ENCODE data around the gene NEURL1B.

The NEURL1B gene

DNA sequence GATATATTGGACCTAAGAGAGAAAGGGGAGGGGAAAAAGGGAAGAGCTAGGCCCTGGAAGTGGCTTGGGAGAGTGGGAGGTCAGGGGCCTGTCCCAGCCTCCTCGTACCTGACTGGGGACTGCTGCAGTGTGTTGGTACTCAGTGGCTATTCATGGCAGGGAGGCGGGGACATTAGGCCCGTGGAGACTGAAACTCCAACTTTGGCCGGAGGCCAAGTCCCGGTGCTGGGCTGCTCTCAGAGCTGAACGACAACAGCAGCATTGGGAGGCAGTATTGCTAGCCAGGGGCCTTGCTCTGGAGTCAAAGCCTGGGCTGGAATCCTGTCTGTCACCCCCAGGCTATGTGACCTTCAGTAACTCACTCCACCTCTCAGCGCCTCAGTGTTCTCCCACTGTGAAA lies 37.8 kb downstream of the NEURL1B start:
- no peak for DNase-seq (ENCODE audit: low read depth in 2 of 2)

DNA sequence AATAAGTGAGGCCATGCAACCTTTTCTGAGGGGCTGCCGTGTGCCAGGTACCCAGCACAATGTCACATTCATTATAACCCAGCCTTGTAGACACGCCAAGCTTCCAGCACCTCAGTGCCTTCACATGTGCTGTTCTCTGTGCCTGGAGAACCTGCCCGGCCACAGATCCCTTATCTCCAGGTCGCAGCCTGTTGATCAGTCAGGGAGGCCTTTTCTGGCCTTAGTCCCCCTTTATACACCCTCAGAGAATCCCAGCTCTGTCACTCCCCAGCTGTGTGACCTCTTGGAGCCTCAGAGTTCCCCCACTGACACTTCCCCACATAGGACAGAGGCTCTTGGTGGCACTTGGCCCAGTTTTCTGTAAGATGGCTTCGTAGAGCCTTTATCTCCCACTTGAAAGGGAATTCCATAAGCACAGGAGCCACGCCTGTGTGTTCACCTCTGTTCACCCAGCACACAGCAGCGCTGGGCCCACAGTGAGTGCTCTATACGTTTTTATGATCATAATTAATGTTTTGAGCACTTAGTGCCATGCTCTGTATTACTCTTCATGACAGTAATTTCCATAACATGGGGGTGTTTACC lies 38.7 kb downstream of the NEURL1B start:
- DNase-seq (ENCODE audit: low read depth in 2 of 2): no peak

DNA sequence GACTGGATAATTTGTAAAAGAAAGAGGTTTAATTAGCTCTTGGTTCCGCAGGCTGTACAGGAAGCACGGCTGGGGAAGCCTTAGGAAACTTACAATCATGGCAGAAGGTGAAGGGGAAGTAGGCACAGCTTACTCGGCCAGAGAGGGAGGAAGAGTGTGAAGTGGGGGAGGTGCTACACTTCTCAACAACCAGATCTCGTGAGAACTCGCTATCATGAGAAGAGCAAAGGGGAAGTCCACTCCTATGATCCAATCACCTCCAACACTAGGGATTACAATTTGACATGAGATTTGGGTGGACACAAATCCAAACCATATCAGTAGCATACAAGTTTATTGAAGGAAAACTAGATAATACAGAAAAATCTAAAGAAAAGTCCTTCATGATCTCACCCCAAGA lies 39.9 kb downstream of the NEURL1B start:
- no peak for DNase-seq (ENCODE audit: low read depth in 2 of 2)

DNA sequence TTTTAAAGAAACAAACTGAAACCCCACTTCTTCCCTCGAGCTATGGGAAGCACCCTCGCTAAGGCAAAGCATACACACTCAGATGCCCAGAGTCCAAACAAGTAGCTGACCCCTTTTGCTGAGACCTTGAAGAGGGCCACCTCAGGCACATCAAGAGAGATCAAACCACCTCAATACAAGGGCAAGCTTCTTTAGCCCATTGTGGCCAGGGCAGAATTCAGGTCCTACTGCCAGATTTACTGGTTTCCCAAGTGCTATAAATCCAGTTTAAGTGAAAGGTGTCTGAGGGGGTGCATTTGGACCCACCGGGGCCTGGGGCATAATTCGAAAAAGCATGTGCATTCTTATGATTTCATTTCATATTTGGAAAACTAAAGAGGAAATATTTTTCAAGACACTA lies 40.4 kb downstream of the NEURL1B start:
- no peak for DNase-seq (ENCODE audit: low read depth in 2 of 2)

DNA sequence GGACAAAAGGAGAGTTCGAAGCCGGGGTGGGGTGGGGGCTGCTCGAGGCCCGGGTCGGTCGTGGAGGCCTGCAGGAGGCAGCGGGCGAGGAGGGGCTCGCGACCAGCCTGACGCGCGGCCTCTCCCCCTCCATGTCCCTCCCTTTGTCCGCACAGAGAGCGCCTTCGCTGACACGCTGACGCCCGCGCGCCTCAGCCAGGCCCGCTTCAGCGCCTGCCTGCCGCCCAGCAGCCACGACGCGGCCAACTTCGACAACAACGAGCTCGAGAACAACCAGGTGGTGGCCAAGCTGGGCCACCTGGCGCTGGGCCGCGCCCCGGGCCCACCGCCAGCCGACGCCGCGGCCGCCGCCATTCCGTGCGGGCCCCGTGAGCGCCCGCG lies 42.2 kb downstream of the NEURL1B start:
- DNase-seq (ENCODE audit: low read depth in 2 of 2): no peak

DNA sequence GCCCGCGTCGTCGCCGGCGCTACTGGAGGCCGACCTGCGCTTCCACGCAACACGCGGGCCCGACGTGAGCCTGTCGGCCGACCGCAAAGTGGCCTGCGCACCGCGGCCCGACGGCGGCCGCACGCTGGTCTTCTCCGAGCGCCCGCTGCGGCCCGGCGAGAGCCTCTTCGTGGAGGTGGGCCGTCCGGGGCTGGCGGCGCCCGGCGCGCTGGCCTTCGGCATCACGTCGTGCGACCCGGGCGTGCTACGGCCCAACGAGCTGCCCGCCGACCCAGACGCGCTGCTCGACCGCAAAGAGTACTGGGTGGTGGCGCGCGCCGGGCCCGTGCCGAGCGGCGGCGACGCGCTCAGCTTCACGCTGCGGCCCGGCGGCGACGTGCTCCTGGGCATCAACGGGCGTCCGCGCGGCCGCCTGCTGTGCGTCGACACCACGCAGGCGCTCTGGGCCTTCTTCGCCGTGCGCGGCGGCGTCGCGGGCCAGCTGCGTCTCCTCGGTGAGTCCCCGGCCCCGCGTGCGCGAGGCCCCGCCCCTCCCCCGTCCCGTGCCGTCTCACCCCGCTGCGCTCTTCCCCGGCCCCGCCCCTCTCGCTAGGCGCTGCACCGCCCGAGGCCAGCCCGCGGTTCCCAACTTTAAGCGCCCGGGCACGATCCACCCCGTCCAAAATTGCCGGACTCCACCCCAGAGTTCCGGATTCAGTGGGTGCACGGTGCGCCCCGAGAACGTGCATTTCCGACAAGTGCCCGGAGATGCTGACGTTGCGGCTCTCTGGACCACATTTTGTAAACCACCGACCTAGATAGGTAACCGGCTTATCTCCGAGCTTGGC lies 42.8 kb downstream of the NEURL1B start:
- DNase-seq (ENCODE audit: low read depth in 2 of 2): peak; percentile 53 to 57

DNA sequence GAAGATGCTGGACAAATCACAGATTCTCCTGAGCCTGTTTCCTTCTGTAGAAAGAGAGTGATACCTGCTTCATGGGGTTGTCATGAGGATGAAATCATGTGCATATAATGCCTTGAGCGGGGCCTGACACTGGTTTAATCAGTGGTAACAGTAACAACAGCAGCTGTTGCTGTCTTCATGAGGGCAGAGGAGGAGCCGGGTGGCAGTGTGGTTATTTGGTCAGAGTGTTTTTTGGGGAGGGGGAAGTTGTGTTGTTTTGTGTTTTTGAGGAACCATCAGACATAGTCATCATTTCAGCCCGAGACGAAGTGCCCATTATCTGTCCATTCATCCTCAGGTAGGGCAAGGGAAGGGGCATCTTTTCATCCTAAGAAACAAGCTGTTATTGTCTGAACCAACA lies 44.0 kb downstream of the NEURL1B start:
- DNase-seq (ENCODE audit: low read depth in 2 of 2): no peak

DNA sequence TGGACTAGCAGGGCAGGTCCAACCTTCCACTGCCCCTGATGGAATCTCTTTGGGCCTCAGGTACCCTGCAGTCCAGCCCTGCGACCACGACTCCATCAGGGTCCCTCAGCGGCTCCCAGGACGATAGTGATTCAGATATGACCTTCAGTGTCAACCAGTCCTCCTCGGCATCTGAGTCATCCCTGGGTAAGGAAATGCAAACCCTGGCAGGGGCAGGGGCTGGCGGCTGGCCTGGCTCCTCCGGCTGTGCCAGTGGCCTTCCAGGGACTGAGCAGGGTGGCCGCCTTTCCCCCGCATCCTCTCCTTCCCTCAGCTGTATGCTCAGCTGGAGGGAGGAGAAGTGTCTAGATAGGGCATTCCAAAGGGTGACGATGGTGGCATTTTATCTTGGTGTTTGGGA lies 45.0 kb downstream of the NEURL1B start:
- DNase-seq (ENCODE audit: low read depth in 2 of 2): no peak

DNA sequence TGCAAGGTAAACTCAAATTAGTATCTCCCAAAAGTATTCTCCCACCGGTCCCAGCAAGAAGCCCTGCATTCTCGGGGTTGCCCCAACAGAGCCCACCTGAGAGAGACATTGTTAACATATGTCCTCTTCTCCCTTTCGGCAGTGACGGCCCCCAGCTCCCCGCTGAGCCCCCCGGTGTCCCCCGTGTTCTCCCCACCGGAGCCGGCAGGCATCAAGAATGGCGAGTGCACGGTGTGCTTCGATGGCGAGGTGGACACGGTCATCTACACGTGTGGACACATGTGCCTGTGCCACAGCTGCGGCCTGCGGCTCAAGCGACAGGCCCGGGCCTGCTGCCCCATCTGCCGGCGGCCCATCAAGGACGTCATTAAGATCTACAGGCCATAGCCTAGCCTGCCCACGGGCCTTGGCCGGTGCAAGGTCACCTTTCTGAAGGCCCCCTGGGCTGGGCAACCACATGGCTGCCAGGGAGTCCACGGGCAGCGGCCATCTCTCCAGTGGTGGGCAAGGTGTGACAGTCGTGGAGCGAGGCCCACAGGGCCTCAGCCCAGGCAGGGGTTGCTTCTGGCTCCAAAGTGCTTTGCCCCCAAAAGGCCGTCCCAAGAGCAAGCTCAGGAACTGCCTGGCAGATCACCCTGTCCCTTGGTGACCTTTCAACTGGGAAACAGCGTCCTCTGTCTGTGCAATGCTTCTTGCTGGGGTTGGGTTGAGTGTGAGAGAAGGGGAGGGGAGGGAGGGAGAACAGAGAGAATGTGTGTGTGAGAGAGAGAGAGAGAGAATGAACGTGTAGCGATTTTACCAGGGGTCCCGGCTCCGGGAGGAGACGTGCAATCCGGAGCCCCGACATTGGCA lies 45.7 kb downstream of the NEURL1B start:
- no peak for DNase-seq (ENCODE audit: low read depth in 2 of 2)

DNA sequence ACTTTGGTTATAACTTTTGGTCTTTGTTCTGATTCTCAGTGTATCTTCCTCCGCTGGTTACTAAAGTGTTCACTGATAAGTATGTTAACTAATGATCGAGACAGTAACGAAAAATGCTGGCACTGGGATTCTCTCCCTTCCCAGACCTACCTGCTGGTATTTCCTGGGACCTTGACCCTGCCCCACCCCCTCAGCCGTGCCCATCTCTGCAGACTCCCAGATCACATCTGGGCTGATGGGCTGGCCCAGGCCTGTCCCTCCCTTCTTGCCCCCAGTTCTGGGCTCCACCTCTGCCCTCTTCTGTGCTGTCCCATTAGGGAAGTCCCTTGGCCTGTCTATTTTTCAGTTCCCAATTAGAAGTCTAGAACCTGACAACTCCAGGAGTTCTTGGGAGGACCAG lies 46.9 kb downstream of the NEURL1B start:
- DNase-seq (ENCODE audit: low read depth in 2 of 2): no peak

DNA sequence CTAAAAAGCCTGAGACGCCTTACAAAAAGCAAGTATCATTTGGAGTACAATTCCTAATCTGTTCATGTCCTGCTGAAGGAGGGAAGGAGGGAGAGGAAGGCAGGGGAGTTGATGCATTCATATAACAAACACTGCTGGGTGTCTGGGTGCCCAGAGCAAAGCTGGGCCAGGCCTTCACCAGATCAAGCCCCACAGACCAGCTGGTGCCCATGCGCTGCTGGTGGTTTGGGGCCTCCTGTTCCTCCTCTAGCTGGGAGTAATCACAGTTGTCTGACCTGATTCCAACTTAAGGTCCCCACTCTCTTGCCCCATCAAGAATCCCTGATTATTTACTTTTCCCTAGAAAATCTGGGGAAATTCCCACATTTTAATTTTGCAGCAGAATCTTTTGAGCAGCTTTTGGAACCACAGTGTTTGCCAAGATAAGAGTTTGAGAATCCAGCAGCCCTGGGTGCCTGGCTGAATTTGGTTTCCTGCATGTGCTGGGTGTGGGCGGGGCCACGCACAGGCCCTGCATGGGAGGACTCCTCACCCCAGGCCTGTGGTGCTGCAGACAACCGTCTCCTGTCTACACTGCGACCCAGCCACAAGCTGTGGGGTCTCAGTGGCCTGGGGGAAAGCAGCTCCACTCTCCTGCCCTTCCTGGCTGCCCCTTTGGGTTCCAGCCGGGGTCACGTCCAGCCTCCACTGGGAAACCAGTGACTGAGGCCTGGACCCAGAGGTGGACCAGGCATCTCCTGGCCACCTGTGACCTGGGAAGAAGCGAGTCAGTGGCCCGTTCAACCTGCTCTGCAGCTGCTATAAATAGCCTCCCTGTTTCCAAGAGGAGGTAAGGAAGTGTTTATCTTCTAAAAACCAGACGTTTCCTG lies 47.5 kb downstream of the NEURL1B start:
- DNase-seq (ENCODE audit: low read depth in 2 of 2): peak; percentile 24 to 29

DNA sequence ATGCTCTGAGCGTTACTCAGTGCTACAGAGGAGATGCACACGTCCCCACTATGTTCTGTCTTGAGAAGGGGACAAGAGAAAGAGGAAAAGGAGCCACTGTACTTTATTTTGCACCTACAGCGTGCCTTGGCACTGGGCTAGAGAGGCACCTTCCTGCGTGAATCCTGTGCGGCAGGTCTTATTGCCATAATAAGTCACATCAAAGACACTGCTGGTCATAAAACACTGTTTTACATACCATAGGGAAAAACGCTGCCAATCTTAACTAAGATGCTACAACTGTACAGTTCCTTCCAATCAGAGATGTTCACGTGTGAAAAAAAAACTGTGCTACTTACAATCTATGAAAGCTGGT lies 48.1 kb downstream of the NEURL1B start:
- no peak for DNase-seq (ENCODE audit: low read depth in 2 of 2)

DNA sequence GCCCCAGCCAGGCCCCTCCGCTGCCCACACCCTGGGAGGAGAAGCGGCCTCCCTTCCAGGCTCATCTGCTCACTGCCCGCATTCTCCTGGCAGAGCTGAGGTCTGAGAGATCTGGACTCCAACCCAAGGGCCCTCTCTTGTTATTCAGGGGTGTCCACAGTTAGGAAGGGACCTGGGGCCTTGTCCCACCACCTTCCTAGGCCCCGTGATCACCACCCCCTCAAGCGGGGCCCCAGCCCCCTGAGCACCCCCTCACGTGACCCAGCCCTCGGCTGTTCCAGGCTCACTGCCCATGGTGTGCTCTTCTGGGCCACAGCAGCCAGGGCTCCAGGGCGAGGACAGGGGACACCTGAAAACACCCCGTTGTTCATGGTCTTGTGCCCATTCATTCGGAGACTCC lies 48.7 kb downstream of the NEURL1B start:
- DNase-seq (ENCODE audit: low read depth in 2 of 2): no peak

DNA sequence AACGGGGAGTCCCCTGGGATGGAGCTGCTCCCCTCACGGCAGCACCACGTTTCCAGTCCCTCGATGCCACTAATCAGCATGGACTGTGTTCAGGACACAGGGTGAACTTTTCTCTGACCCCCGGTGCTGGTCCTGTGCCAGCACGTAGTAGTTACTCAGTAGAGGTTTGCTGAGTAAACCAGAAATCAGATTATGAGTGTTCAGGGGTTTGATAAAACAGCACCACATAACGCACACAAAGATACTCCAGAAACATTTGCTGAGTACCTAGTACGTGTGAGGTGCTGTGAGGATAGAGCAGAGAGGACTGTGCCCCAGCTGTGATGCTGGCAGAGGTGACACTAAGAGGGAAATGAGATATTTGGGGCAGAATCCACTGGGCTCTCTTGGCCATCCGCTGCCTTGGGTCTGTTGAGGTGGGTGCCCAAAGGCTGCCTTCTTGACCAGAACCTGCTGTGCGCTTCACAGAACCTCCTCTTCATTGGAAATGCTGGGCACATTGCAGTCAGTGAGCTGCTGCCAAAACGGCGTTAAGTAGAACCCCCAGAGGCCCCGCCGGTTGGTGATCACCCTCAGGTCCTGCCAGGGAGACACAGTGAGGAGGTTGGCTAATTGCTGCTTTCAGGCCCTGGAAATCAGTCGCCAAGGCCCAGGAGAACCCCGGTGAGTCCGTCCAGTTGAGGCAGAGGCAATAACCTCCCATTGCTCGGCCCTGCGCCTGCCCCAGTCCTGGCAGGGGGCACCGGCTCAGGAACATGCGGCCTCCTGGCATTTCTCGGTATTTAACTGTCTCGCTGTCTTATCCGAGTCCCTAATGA lies 49.4 kb downstream of the NEURL1B start:
- DNase-seq (ENCODE audit: low read depth in 2 of 2): no peak

DNA sequence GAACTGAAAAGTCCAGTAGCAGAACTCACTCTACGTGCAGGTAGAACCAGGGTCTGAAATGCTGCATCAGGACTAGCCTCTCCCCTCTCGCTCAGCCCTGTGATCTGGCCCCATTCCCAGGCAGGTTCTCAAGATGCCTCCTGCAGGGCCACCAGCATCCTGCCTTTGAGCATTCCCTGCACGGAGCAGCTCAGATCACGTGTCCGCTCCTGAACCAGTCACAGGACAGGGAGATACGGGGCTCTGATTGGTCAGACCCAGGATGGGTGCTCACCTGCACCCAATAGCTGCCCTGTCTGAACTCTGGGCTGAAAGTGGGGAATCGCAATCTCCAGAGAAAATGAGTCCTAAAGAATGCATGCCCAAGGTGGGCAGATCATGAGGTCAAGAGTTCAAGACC lies 50.8 kb downstream of the NEURL1B start:
- DNase-seq (ENCODE audit: low read depth in 2 of 2): no peak

DNA sequence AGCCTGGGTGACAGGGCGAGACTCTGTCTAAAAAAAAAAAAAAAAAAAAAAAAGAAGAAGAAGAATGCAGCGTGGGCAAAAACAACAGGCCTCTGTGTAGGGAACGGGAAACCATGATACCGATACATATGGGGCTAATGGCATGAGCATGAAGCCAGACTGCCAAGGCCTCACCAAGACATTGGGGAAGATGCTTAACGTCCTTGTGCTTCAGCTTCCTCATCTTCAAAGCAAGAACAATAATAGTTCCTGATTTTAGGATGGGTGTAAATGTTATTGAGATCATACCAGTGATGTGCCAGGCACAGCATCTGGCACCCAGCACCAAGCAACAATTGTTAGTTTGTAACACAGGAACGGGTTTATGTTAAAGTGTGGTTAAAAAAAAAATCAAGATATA lies 51.4 kb downstream of the NEURL1B start:
- DNase-seq (ENCODE audit: low read depth in 2 of 2): no peak

DNA sequence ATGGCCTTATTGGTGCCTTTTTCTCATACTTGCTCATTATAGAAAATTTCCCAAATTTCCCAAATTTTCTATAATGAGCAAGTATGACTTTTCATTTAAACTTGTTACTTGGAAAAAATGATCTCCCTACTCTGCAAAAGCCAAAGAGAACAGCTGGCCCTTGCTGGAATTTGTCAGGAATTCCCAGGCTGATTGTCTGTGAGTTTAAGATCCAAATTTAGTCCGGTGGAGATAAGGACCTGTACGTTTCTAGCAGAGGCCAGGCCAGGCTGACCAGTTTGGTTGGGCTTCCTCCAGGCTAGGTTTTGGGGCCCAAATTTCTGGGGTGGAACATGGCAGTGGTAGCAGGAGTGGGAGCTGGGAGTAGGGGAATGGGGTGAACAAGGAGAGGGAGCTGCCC lies 51.9 kb downstream of the NEURL1B start:
- no peak for DNase-seq (ENCODE audit: low read depth in 2 of 2)

DNA sequence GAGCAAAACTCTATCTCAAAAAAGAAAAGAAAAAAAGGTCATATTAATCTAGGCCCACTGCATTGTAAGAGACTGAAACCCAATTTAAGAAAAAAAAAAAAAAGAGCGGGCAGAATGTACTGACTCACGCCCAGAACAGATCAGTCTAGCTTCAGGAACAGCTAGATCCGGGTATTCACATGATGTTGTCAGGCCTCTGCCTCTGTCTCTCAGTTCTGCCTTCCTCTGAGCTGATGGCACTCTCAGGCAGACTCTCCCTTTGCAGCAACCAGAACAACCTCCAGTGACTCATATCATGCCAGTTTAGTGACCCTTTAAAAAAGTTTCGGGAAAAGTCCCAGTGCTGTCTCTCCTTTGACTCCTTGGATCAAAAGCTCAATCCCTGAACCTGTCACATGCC lies 53.0 kb downstream of the NEURL1B start:
- no peak for DNase-seq (ENCODE audit: low read depth in 2 of 2)

DNA sequence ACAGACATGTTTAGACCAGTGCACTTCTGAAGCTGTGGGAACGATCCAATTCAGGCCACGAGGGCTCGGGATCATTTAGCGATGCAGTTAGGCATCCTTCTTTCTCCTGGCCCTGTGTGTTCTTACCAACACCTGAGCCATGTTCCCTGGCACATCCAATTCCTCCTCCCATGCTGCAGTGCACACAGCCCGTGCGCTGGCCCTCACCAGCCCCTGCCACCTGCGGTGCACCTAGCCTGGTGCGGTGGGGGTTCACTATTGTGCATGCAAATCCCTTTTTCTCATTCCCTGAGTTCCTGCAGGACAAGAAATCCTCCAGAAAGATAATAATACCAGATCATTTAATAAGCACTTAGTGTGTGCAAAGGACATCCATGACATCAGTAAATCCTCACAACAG lies 53.5 kb downstream of the NEURL1B start:
- no peak for DNase-seq (ENCODE audit: low read depth in 2 of 2)

DNA sequence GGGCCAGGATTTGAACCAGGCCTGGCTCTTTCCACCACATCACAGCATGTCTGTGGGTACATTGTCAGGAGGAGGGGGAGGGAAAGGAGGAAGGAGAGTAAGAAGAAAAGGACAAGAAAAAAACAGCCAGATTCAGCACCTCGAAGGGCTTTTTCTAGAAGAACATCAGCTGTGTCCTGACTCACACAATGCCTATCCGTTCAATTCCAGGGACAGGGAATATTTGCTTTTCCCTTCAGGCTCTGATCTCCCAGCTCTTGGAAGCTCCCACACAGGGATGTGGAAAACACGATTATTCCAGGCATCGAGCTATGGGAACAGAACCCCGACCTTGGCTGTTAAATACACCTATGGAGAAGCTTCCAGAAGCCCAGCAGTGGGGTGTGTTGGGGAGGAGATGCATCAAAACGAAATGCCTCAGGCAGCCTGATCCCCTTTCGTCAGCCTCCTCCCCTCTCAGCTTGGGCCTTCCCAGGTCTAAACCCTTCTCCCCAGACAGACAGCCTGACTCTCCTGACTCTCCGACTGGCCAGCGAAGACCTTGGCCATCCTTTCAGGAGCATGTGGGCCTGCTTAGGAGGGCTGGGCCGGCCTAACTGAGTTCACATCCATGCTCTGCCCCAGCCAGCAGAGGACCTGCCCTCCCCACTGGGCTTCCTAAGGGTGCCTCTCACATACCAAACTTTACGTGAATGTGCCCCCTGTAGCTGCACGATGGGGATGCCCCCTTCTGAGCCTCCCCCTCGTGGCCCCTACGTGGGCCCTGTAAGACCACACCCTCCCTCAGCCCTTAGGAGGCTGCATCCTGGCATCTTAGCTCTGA lies 54.4 kb downstream of the NEURL1B start:
- DNase-seq (ENCODE audit: low read depth in 2 of 2): no peak
